Spleen (tissue), 11 donors: Measurements from ENCODE around the gene NUDT16L1. TPM values are rescaled to one million over a fixed set of nuclear protein-coding genes. Genes with fewer than 3 reads are reported as not detected.

Experiments
- DNase-seq: peaks from one replicate; pipeline ENCODE4 v3.0.0-alpha.2; 2020
- H3K27ac ChIP-seq, 8 donors: fragments of 200-600 bp; sonication (generic) in 7 of 8; 1 replicate in 4 of 8; 2 replicates in 4 of 8; pipeline versions ENCODE4 v1.5.0 to v1.8.0; 2016 to 2021; ENCODE audit warnings: inconsistent platforms in 4 of 8, mild to moderate bottlenecking in 4 of 8, moderate library complexity in 1 of 8
- H3K27me3 ChIP-seq, 7 donors: fragments of 200-600 bp; sonication (generic) in 6 of 7; replicated peaks in 1 of 7; 1 replicate in 4 of 7; 2 replicates in 3 of 7; pipeline versions ENCODE4 v1.5.0 to v1.8.0; 2016 to 2021; ENCODE audit warnings: inconsistent platforms in 3 of 7, mild to moderate bottlenecking in 1 of 7
- H3K36me3 ChIP-seq, 6 donors: fragments of 200-600 bp; sonication (generic) in 5 of 6; 1 replicate in 4 of 6; 2 replicates in 2 of 6; pipeline versions ENCODE4 v1.5.0 to v1.8.0; 2016 to 2021; ENCODE audit warnings: inconsistent platforms in 2 of 6
- H3K4me1 ChIP-seq, 6 donors: fragments of 200-600 bp; sonication (generic) in 5 of 6; 1 replicate in 3 of 6; 2 replicates in 3 of 6; pipeline versions ENCODE4 v1.5.0 to v1.8.0; 2016 to 2021; ENCODE audit warnings: inconsistent platforms in 3 of 6
- H3K4me3 ChIP-seq, 8 donors: fragments of 200-600 bp; sonication (generic) in 7 of 8; 1 replicate in 4 of 8; 2 replicates in 4 of 8; pipeline versions ENCODE4 v1.5.0 to v1.8.0; 2016 to 2021; ENCODE audit warnings: inconsistent platforms in 4 of 8, mild to moderate bottlenecking in 4 of 8, moderate library complexity in 2 of 8
- H3K9me3 ChIP-seq, 8 donors: fragments of 200-600 bp; sonication (generic) in 7 of 8; 1 replicate in 4 of 8; 2 replicates in 4 of 8; pipeline versions ENCODE4 v1.5.0 to v1.8.0; 2016 to 2021; ENCODE audit warnings: inconsistent platforms in 4 of 8
- POLR2A ChIP-seq, 3 donors: fragments of 450-650 bp; IDR thresholded peaks; one replicate each; pipeline ENCODE4 v1.5.1; 2017; ENCODE audit warnings: antibody characterized with exemption in 3 of 3, mild to moderate bottlenecking in 1 of 3
- POLR2AphosphoS5 ChIP-seq, 3 donors: sonication (generic); formaldehyde crosslinking; IDR thresholded peaks; one replicate each; pipeline ENCODE4 v1.5.1; 2017; ENCODE audit warnings: antibody characterized with exemption in 3 of 3
- WGBS, 5 donors: extraction: QIAGEN DNeasy Blood & Tissue Kit in 3 of 5; methylation state at CpG; one replicate each; pipeline versions ENCODE4 v1.1.5 to v1.1.7; 2013 to 2018; 5-methylcytosine and 5-hydroxymethylcytosine counted together
- intact Hi-C: fragments of 100-400 bp; cut with DNase I; formaldehyde crosslinking; loops from one replicate; pipeline ENCODE4 v1.15.0; 2023; ENCODE audit warnings: low total_unique reads
- polyA plus RNA-seq, 3 donors: library from polyadenylated mRNA; stranded (reverse); fragments of 200-250 nt; gene quantifications; one replicate each; pipeline ENCODE4 v1.2.1, GENCODE V29; 2013
- total RNA-seq, 7 donors: library from RNA; depleted of rRNA in 3 of 7; stranded (reverse); fragments of >200 nt in 3 of 7; fragmentation: NEBNext Ultra II Directional in 4 of 7; extraction: Animal tissue kit (Norgen Biotek cat#: 25700) in 4 of 7; gene quantifications; one replicate each; pipeline versions ENCODE4 v1.1.0 to v1.2.1, GENCODE V29; 2016 to 2021
- TF ChIP-seq, protein P1 (sequence below), 11 experiments: fragments of 200-600 bp in 7 of 11; fragments of 450-650 bp in 4 of 11; sonication (generic) in 4 of 11; IDR thresholded peaks in 8 of 11; conservative IDR thresholded peaks in 3 of 11; 1 replicate in 7 of 11; 2 replicates in 4 of 11; pipeline versions ENCODE4 v1.4.0 to v1.8.0; 2016 to 2021; ENCODE audit warnings: antibody characterized with exemption in 11 of 11, inconsistent platforms in 4 of 11, mild to moderate bottlenecking in 1 of 11
- donor health status: healthy with polysubstance abuse.
- donor health status: DM: no; HTN: no; CAD: no; lungs with moderate emphysema.
- donor health status: DM: no; HTN: no; CAD: no.
- donor health status: Bipolar disorder and iron deficiency.
- donor health status: healthy.
- donor health status: DM: no; HTN: no; CAD: no.
- donor health status: DM: yes; HTN: yes; CAD: no.

NUDT16L1 gene
- total and polyA plus RNA-seq, 10 donors, result 26.2 to 47.2 (median 29.4) TPM

DNA sequence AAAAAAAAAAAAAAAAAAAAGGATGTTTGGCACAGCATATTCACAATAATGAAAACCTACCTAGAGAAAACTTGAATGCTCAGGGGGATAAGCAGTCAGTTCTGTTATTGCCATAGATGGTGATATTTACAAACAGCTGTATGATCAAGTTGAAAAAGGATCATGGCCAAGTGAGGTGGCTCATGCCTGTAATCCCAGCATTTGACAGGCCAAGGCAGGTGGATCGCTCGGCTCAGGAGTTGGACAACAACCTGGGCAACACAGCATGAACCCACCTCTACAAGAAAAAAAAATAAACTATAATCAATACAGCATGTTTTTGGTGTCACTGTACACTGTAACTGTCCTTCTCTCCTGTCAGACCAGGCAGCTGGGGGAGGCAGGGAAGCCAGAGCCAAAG, 21.6 kb downstream of the NUDT16L1 start:
- WGBS, 5 donors, result 95 to 98% (median 96%) methylated on average over 2 of the region's 2 CpGs
- TF ChIP-seq, protein P1, sequence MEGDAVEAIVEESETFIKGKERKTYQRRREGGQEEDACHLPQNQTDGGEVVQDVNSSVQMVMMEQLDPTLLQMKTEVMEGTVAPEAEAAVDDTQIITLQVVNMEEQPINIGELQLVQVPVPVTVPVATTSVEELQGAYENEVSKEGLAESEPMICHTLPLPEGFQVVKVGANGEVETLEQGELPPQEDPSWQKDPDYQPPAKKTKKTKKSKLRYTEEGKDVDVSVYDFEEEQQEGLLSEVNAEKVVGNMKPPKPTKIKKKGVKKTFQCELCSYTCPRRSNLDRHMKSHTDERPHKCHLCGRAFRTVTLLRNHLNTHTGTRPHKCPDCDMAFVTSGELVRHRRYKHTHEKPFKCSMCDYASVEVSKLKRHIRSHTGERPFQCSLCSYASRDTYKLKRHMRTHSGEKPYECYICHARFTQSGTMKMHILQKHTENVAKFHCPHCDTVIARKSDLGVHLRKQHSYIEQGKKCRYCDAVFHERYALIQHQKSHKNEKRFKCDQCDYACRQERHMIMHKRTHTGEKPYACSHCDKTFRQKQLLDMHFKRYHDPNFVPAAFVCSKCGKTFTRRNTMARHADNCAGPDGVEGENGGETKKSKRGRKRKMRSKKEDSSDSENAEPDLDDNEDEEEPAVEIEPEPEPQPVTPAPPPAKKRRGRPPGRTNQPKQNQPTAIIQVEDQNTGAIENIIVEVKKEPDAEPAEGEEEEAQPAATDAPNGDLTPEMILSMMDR (IDR thresholded peaks at IDR 0.05 in 8 of 11, conservative IDR thresholded peaks at IDR 0.05 in 3 of 11), result no peak
- TF ChIP-seq POLR2A (IDR thresholded peaks at IDR 0.05), result no peak
- no peak for TF ChIP-seq POLR2AphosphoS5 (IDR thresholded peaks at IDR 0.05)
- DNase-seq, result no peak
- Histone ChIP-seq H3K4me1 (peaks cover 0 to 9% (median 0%) of the 10 kb centered on the region in 6 donors), H3K27me3 (no peaks in the 10 kb centered on the region), H3K4me3 (no peak overlapping the region), H3K36me3 (peaks cover 0 to 79% (median 21%) of the 10 kb centered on the region in 6 donors), H3K9me3 (no peaks in the 10 kb centered on the region), H3K27ac (no peak overlapping the region)
- intact Hi-C loops, result no loop called here

GRCh38 chr16:4718466-4718865, 25.1 kb downstream of the NUDT16L1 start:
- DNase-seq, result no peak
- WGBS, 5 donors, result 67 to 85% (median 74%) methylated on average over 5 of the region's 5 CpGs
- Histone ChIP-seq H3K27me3 (no peaks in the 10 kb centered on the region), H3K4me3 (no peak overlapping the region), H3K27ac (no peak overlapping the region), H3K4me1 (peaks cover 0 to 9% (median 0%) of the 10 kb centered on the region in 6 donors), H3K36me3 (peaks cover 0 to 62% (median 17%) of the 10 kb centered on the region in 6 donors), H3K9me3 (no peaks in the 10 kb centered on the region)
- intact Hi-C loops, result no loop called here
- no peak for TF ChIP-seq POLR2AphosphoS5 (IDR thresholded peaks at IDR 0.05)

GRCh38 chr16:4723071-4723767, 29.9 kb downstream of the NUDT16L1 start:
- WGBS, 5 donors, result 92 to 97% (median 96%) methylated on average over 14 of the region's 14 CpGs
- TF ChIP-seq POLR2AphosphoS5 (IDR thresholded peaks at IDR 0.05), result no peak
- TF ChIP-seq, protein P1 (IDR thresholded peaks at IDR 0.05 in 8 of 11, conservative IDR thresholded peaks at IDR 0.05 in 3 of 11), result no peak
- TF ChIP-seq POLR2A (IDR thresholded peaks at IDR 0.05), result no peak

DNA sequence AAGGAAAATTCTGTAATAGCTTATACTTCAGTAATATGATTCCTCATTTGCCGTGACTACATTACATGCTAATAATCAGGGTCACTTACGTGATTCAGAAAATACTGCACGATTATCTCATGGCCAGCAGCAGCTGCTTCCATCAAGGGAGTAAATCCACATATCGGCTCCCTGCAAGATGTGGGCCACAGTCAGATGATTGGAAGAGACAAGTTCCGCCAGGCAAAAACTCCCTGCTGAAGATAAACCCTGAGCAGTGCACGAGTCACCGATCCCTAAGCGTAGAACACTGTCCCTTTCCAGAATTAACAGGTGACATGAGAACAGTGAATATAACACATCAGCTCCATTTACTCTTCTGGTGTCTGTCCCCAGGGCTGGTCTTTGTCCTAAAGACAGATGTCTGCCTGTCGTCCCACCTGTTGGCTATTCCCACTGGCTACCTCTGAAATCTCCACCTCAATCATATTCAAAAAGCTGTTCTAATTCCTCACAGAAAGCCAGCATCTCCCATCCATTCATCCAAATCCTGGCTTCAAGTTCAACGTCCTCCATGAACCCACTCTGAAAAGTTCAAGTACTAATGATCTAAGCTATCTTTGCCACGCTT, 31.4 kb downstream of the NUDT16L1 start:
- Histone ChIP-seq H3K4me1 (no peaks in the 10 kb centered on the region), H3K36me3 (peaks cover 0 to 80% (median 43%) of the 10 kb centered on the region in 6 donors), H3K27ac (no peak overlapping the region), H3K9me3 (no peaks in the 10 kb centered on the region), H3K27me3 (no peaks in the 10 kb centered on the region), H3K4me3 (no peak overlapping the region)
- DNase-seq, result no peak
- 93 to 96% (median 93%) methylated on average over 11 of the region's 11 CpGs for WGBS, 5 donors
- intact Hi-C loops, result no loop called here
- TF ChIP-seq POLR2AphosphoS5 (IDR thresholded peaks at IDR 0.05), result no peak
- TF ChIP-seq, protein P1 (IDR thresholded peaks at IDR 0.05 in 8 of 11, conservative IDR thresholded peaks at IDR 0.05 in 3 of 11), result no peak
- TF ChIP-seq POLR2A (IDR thresholded peaks at IDR 0.05), result no peak

More at GRCh38 chr16:4723071-4723767, 29.9 kb downstream of the NUDT16L1 start:
- Histone ChIP-seq H3K4me3 (no peak overlapping the region), H3K4me1 (peaks cover 0 to 9% (median 0%) of the 10 kb centered on the region in 6 donors), H3K27ac (no peak overlapping the region), H3K36me3 (peaks cover 0 to 71% (median 33%) of the 10 kb centered on the region in 6 donors), H3K27me3 (no peaks in the 10 kb centered on the region), H3K9me3 (no peaks in the 10 kb centered on the region)
- intact Hi-C loops, result no loop called here
- DNase-seq, result no peak
